ENCODE results near the gene NIP7. TPM values are rescaled to one million over a fixed set of nuclear protein-coding genes. Genes with fewer than 3 reads are reported as not detected.

NIP7 gene
- total RNA-seq, 6 experiments from 2014 or later, result 34.7 to 43.5 (median 37.1) TPM

DNA sequence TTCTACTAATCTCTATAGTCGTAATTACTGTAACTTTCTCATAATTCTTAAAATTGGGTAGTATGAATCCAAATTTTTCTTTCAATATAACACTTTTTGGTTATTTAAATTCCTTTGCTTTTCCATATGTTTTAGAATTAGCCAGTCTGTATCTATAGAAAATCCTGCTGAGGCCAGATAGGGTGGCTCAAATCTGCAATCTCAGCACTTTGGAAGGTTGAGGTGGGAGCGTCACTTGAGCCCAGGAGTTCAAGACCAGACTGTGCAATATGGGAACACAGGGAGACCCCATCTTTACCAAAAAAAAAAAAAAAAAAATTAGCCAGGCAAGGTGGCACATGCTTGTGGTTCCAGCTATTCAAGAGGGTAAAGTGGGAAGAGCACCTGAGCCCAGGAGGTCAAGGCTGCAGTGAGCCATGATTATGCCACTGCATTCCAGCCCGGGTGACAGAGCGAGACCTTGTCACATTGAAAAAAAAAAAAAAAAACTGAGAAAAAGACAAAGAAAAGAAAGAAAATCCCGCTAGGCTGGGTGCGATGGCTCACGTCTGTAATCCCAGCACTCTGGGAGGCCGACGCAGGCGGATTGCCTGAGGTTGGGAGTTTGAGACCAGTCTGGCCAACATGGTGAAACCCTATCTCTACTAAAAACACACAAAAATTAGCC, 37.0 kb downstream of the NIP7 start:
- H3K36me3 Mint-ChIP-seq (ENCODE audit: low read depth), result peaks cover 16% of the 10 kb centered on the region
- no peak for DNase-seq
- TF ChIP-seq, protein P1, sequence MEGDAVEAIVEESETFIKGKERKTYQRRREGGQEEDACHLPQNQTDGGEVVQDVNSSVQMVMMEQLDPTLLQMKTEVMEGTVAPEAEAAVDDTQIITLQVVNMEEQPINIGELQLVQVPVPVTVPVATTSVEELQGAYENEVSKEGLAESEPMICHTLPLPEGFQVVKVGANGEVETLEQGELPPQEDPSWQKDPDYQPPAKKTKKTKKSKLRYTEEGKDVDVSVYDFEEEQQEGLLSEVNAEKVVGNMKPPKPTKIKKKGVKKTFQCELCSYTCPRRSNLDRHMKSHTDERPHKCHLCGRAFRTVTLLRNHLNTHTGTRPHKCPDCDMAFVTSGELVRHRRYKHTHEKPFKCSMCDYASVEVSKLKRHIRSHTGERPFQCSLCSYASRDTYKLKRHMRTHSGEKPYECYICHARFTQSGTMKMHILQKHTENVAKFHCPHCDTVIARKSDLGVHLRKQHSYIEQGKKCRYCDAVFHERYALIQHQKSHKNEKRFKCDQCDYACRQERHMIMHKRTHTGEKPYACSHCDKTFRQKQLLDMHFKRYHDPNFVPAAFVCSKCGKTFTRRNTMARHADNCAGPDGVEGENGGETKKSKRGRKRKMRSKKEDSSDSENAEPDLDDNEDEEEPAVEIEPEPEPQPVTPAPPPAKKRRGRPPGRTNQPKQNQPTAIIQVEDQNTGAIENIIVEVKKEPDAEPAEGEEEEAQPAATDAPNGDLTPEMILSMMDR (IDR thresholded peaks at IDR 0.05), result no peak
- peaks cover 9% of the 10 kb centered on the region for H3K4me1 Mint-ChIP-seq (ENCODE audit: low read depth)
- H3K27me3 Mint-ChIP-seq (ENCODE audit: insufficient read depth), result no peaks in the 10 kb centered on the region; the same call in 1 of the 2 replicates
- no peak overlapping the region for H3K4me3 Mint-ChIP-seq
- no peak overlapping the region for H3K27ac Mint-ChIP-seq
- no peaks in the 10 kb centered on the region for H3K9me3 Mint-ChIP-seq

DNA sequence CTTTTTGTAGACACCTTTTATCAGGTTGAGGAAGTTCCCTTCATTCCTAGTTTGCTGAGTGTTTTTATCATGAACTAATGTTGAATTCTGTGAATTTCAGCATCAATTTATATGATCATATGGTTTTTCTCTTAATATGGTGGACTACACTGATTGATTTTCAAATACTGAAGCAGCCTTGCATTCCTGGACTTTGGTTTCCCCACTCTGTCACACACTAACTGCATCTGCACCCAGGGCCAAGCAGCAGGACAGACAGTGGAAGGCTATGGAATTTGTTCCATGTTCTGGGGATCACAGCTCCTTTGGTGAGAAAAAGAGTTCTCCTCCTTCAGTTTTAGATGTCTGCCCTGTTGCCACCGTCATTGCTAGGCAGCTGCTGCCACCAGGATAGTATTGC, 38.5 kb downstream of the NIP7 start:
- H3K9me3 Mint-ChIP-seq, result no peaks in the 10 kb centered on the region
- no peak for DNase-seq
- H3K36me3 Mint-ChIP-seq (ENCODE audit: low read depth), result peaks cover 27% of the 10 kb centered on the region
- peaks cover 19% of the 10 kb centered on the region for H3K4me1 Mint-ChIP-seq (ENCODE audit: low read depth)
- TF ChIP-seq, protein P1 (IDR thresholded peaks at IDR 0.05), result no peak
- no peak overlapping the region for H3K4me3 Mint-ChIP-seq
- H3K27me3 Mint-ChIP-seq (ENCODE audit: insufficient read depth), result no peaks in the 10 kb centered on the region; the same call in 1 of the 2 replicates
- no peak overlapping the region for H3K27ac Mint-ChIP-seq

DNA sequence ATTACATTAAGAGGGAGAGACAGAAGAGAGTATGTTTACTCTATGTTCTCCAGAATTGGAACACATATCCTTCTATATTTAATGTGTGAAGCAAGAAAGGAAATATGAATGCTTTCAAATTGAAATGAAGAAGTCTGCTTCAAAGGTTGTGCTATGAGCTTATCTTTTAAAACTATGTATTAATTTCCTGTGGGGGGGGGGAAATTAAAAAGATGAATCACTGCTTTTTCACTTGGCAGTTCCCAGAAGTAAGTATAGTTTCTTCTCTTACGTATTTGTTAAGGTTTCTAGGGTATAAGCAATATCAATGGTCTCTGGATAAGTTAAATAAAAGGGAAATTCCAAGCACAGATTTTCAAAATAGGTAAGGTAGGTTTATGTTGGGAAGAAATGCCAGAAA, 39.2 kb downstream of the NIP7 start:
- Mint-ChIP-seq H3K27me3 (ENCODE audit: insufficient read depth) (no peaks in the 10 kb centered on the region; the same call in 1 of the 2 replicates), H3K4me1 (ENCODE audit: low read depth) (peaks cover 25% of the 10 kb centered on the region), H3K4me3 (no peak overlapping the region), H3K9me3 (no peaks in the 10 kb centered on the region), H3K27ac (peak overlapping the region; percentile 4; the same call in 1 of the 2 replicates), H3K36me3 (ENCODE audit: low read depth) (peaks cover 34% of the 10 kb centered on the region)
- TF ChIP-seq, protein P1 (IDR thresholded peaks at IDR 0.05), result no peak
- DNase-seq, result no peak

DNA sequence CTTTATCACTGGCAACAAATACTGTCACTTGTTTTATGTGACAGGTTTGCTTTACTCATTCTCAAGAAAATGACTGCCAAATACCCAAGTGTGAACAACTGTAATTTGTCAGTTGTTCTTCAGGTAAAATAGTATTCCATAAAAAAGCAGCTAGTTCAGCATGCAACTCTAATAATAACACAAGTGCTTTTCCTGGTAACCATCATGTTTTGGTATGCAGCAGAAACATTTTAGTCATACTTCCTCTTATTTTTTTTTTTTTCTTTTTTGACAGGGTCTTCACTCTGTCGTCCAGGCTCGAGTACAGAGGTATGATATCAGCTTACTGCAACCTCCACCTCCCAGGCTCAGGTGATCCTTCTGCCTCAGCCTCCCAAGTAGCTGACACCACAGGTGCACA, 41.7 kb downstream of the NIP7 start:
- Mint-ChIP-seq H3K27ac (peak overlapping the region; percentile 24; the same call in 1 of the 2 replicates), H3K4me3 (no peak overlapping the region), H3K4me1 (ENCODE audit: low read depth) (peaks cover 43% of the 10 kb centered on the region), H3K27me3 (ENCODE audit: insufficient read depth) (no peaks in the 10 kb centered on the region; the same call in 1 of the 2 replicates), H3K9me3 (no peaks in the 10 kb centered on the region), H3K36me3 (ENCODE audit: low read depth) (peaks cover 47% of the 10 kb centered on the region)
- no peak for DNase-seq
- TF ChIP-seq, protein P1 (IDR thresholded peaks at IDR 0.05), result no peak

DNA sequence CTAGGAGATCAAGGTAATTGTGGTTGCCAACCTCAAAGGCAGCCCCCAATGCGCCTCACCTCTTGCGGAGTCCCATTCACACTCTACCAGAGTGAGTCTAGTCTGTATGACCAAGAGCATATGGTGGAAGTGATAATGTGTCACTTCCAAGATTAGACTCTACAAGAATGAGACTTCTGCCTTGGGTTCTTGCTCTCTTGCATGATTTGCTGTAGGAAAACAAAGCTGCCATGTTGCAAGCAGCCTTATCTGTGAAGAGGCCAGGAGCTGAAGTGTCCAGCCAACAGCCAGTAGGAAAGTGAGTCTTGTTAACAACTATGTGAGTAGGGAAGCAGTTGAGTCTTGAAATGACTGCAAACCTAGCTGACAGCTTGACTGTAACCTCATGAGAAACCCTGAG, 42.8 kb downstream of the NIP7 start:
- DNase-seq, result no peak
- Mint-ChIP-seq H3K36me3 (ENCODE audit: low read depth) (peaks cover 46% of the 10 kb centered on the region), H3K9me3 (no peaks in the 10 kb centered on the region), H3K27ac (no peak overlapping the region; the same call in 1 of the 2 replicates), H3K4me3 (no peak overlapping the region), H3K4me1 (ENCODE audit: low read depth) (peaks cover 43% of the 10 kb centered on the region), H3K27me3 (ENCODE audit: insufficient read depth) (no peaks in the 10 kb centered on the region; the same call in 1 of the 2 replicates)
- TF ChIP-seq, protein P1 (IDR thresholded peaks at IDR 0.05), result no peak
